ENCODE measurements around the gene ACSF3.

Gene ACSF3

DNA sequence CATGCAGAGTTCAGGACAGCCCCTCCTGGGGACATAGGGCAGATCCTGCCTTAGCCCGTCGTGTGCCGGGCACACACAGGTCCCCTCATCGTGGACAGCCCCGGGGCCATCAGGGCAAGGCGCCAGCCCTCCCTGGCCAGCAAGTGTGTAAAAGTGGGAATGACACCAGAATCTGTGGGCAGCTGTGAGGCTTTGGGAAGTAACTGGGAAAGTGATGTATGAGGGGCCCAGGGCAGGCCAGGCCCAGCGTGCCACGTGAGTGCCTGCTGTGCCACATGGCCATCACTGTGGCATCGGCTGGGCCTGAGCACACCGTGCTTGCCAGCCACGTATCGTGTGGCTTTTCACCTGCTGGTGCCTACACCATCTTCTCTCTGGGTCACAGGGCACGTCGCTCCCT lies 26.6 kb downstream of the ACSF3 start:
- Histone ChIP-seq H3K36me3 (ENCODE audit: control insufficient read depth, insufficient read depth, low read length) (peaks cover 31% of the 10 kb centered on the region), H3K4me3 (replicated peaks; ENCODE audit: low read depth, low read length) (no peak overlapping the region), H3K27me3 (replicated peaks; ENCODE audit: control insufficient read depth, insufficient read depth, low read length) (no peaks in the 10 kb centered on the region)
- TF ChIP-seq CTCF (IDR thresholded peaks at IDR 0.05; ENCODE audit: insufficient read depth, low read length, poor library complexity, severe bottlenecking) = no peak
- DNase-seq (ENCODE audit: extremely low read depth, insufficient read length) = peak; percentile 15

DNA sequence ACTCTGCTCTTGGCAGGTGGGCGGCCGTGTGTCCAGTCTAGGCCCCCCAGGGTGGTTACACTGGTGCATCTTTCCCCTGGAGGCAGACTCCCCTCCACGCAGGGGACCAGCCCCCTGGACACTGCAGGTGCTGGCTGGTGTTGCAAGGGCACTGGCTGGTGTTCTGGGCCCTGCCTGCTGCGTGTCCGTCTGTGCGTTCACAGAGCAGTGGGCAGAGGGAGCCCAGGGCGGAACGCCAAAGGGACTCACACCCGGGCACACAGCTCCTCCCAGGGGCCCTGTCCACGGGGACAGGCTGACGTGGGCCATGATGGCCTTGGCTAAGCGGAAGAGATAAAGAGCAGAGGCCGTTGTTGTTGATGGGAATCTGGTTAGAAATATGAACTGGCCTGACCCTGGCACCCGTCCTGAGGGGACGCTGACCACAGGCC lies 27.3 kb downstream of the ACSF3 start:
- H3K36me3 ChIP-seq (ENCODE audit: control insufficient read depth, insufficient read depth, low read length) = peaks cover 31% of the 10 kb centered on the region
- DNase-seq (ENCODE audit: extremely low read depth, insufficient read length) = peak; percentile 10
- no peak for TF ChIP-seq CTCF (IDR thresholded peaks at IDR 0.05; ENCODE audit: insufficient read depth, low read length, poor library complexity, severe bottlenecking)
- no peak overlapping the region for H3K4me3 ChIP-seq (replicated peaks; ENCODE audit: low read depth, low read length)
- H3K27me3 ChIP-seq (replicated peaks; ENCODE audit: control insufficient read depth, insufficient read depth, low read length) = no peaks in the 10 kb centered on the region

DNA sequence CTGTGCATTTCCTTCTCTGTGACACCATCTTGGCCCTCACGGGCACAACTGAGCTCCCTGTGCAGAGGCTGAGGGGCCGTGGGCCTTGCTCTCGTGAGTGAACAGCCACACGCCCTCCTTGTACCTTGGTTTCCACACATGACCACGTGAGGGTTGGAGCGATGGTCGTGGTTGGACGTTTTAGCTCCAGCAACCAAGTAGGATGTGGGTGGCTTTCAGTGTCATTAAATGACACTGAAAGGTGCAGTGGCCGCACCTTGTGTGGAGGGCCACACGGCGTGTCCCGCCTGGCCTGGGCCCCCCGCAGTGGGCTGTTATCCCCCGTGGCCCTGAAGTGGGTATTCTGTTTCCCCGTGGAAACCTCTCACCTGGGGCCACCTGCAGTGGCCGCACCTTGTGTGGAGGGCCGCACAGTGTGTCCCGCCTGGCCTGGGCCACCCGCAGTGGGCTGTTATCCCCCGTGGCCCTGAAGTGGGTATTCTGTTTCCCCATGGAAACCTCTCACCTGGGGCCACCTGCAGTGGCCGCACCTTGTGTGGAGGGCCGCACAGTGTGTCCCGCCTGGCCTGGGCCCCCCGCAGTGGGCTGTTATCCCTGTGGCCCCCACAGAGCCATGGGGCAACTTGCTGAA lies 28.2 kb downstream of the ACSF3 start:
- peak; percentile 1 for DNase-seq (ENCODE audit: extremely low read depth, insufficient read length)
- Histone ChIP-seq H3K36me3 (ENCODE audit: control insufficient read depth, insufficient read depth, low read length) (peaks cover 28% of the 10 kb centered on the region), H3K4me3 (replicated peaks; ENCODE audit: low read depth, low read length) (no peak overlapping the region), H3K27me3 (replicated peaks; ENCODE audit: control insufficient read depth, insufficient read depth, low read length) (no peaks in the 10 kb centered on the region)
- no peak for TF ChIP-seq CTCF (IDR thresholded peaks at IDR 0.05; ENCODE audit: insufficient read depth, low read length, poor library complexity, severe bottlenecking)

DNA sequence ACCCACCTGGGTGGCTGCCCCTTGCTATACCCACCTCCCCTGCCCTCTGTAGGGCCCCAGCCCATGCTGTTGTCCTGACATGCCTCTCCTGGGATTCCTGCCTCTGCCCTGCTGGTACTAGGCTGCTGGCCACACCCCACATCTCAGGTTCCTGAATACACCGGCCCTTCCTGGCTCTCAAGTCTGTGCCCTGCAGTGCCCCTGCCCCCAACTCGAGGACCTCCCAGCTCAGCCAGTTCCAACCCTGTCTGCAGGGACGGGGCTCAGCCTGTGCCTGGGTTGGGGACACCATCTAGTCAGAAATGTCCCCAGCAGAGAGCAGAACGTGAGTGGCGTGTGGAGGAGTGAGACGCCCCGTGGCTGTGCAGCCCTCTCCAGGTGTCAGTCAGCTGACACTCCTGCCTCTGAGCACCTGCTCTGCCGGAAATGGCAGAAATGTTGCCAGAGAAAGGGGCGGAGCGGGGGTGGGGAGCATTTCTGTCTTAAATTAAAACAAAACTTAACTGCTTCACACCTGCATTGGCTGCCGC lies 28.7 kb downstream of the ACSF3 start:
- Histone ChIP-seq H3K36me3 (ENCODE audit: control insufficient read depth, insufficient read depth, low read length) (peaks cover 23% of the 10 kb centered on the region), H3K4me3 (replicated peaks; ENCODE audit: low read depth, low read length) (no peak overlapping the region), H3K27me3 (replicated peaks; ENCODE audit: control insufficient read depth, insufficient read depth, low read length) (no peaks in the 10 kb centered on the region)
- peak; percentile 47 for DNase-seq (ENCODE audit: extremely low read depth, insufficient read length)
- TF ChIP-seq CTCF (IDR thresholded peaks at IDR 0.05; ENCODE audit: insufficient read depth, low read length, poor library complexity, severe bottlenecking) = peak; percentile 23

DNA sequence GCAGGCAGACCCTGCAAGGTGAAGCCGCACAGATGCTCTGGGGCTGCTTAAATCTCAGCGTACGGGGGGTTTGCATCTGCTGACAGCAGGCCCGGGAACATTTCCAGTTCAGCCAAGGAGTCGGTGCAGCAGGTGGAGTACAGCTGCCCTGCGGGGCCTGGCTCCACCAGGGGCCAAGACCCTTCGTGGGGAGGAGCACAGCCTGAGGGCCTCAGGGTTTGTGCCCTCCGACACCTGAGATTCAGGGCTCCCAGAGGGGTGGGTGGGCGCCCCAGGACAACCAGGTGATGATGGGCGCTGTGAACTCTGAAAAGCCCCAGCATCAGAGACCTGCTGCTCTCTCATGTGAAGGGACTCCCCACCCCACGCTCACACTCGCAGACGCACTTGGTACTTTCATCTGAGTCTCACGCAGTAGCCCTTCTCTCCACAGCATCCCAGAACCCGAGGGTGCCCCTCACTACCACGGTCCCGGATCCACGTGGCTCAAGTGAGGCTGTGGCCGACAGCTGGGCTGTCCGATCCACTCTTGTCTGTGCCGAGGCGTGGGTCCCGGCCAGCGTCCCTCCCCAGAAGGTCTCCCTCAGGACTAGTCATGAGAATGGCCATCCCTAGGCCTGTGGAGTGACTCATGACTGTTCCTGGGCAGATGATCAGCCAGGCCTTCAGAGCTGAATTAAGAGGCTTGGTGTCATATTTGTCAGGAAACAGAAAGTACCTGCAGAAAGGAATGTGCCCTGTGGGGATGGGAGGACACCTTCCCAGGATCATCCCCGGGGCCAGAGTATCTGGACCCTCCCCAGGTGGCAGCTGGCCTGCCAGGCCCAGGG lies 29.6 kb downstream of the ACSF3 start:
- Histone ChIP-seq H3K4me3 (replicated peaks; ENCODE audit: low read depth, low read length) (no peak overlapping the region), H3K27me3 (replicated peaks; ENCODE audit: control insufficient read depth, insufficient read depth, low read length) (no peaks in the 10 kb centered on the region), H3K36me3 (ENCODE audit: control insufficient read depth, insufficient read depth, low read length) (peaks cover 23% of the 10 kb centered on the region)
- DNase-seq (ENCODE audit: extremely low read depth, insufficient read length) = peak; percentile 18
- no peak for TF ChIP-seq CTCF (IDR thresholded peaks at IDR 0.05; ENCODE audit: insufficient read depth, low read length, poor library complexity, severe bottlenecking)
